ENCODE measurements around the gene STX1B. TPM values are rescaled to one million over a fixed set of nuclear protein-coding genes. Genes with fewer than 3 reads are reported as not detected.

The STX1B gene
- total and polyA plus RNA-seq, 8 donors, result 0.16 to 2.4 (median 0.80) TPM

- H3K36me3 ChIP-seq, result peaks cover 8 to 73% (median 17%) of the 10 kb centered on the region in 3 donors
- no peaks in the 10 kb centered on the region for H3K27me3 ChIP-seq
- ATAC-seq (no peak), FAIRE-seq (no peak), DNase-seq (no peak)
- H3K4me1 ChIP-seq, result no peaks in the 10 kb centered on the region
- intact Hi-C loops (cut with DNase I), result no loop called here
- no peak for TF ChIP-seq CTCF (IDR thresholded peaks at IDR 0.05)
- no peak overlapping the region for H3K4me3 ChIP-seq
- H3K27ac ChIP-seq, result no peak overlapping the region
- H3K9me3 ChIP-seq, result no peaks in the 10 kb centered on the region
- WGBS, 2 donors, result 85 to 92% methylated on average over 10 to 15 of the region's 15 CpGs
Observed at GRCh38 chr16:30965436-30965835, 45.0 kb downstream of the STX1B start.

DNA sequence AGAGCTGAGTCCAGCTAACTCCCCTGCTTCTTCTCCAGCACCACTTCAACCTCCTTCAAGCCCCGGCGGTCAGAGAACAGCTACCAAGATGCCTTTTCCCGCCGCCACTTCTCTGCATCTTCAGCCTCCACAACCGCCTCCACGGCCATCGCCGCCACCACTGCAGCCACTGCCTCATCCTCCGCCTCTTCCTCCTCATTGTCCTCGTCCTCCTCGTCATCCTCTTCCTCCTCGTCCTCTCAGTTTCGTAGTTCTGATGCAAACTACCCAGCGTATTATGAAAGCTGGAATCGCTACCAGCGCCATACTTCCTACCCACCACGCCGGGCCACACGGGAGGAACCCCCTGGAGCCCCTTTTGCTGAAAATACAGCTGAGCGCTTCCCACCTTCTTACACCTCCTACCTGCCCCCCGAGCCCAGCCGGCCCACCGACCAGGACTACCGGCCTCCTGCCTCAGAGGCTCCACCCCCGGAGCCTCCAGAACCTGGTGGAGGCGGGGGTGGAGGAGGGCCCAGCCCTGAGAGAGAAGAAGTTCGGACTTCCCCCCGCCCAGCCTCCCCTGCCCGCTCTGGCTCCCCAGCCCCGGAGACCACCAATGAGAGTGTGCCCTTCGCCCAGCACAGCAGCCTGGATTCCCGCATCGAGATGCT is 45.7 kb downstream of the STX1B start:
- TF ChIP-seq CTCF (IDR thresholded peaks at IDR 0.05), result no peak
- H3K4me1 ChIP-seq, result no peaks in the 10 kb centered on the region
- intact Hi-C loops (cut with DNase I), result no loop called here
- peaks cover 8 to 70% (median 17%) of the 10 kb centered on the region in 3 donors for H3K36me3 ChIP-seq
- ATAC-seq (no peak), FAIRE-seq (no peak), DNase-seq (peak in 1 of 6 donors; percentile 32)
- no peak overlapping the region for H3K27ac ChIP-seq
- WGBS, 2 donors, result 89 to 90% methylated on average over 32 to 33 of the region's 33 CpGs
- H3K4me3 ChIP-seq, result no peak overlapping the region
- no peaks in the 10 kb centered on the region for H3K27me3 ChIP-seq
- no peaks in the 10 kb centered on the region for H3K9me3 ChIP-seq

DNA sequence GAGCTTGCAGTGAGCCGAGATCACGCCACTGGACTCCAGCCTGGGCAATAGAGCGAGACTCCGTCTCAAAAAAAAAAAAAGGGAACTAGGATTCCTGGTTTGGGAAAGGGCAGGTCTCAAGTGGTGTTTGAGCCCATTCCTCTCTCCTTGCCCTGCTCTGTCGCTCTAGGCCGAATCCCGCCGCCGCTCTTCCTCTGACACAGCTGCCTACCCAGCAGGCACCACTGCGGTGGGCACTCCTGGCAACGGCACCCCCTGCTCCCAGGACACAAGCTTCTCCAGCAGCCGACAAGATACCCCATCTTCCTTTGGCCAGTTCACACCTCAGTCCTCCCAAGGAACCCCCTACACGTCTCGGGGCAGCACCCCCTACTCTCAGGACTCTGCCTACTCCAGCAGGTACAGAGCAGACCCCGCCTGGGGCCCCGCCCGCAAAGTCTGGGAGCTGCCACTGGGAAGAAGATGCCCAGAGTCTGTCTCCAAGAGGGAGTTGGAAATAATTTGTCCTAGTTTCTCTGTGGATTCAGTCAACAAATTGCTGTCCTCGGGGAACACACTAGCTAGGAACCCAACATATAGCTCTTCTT is 46.4 kb downstream of the STX1B start:
- FAIRE-seq (no peak), ATAC-seq (no peak), DNase-seq (no peak)
- no peaks in the 10 kb centered on the region for H3K27me3 ChIP-seq
- peaks cover 8 to 63% (median 17%) of the 10 kb centered on the region in 3 donors for H3K36me3 ChIP-seq
- WGBS, 2 donors, result 94% methylated on average over 18 of the region's 18 CpGs
- H3K9me3 ChIP-seq, result no peaks in the 10 kb centered on the region
- no peak overlapping the region for H3K27ac ChIP-seq
- no peak overlapping the region for H3K4me3 ChIP-seq
- no peak for TF ChIP-seq CTCF (IDR thresholded peaks at IDR 0.05)
- peaks cover 0 to 2% (median 0%) of the 10 kb centered on the region in 3 donors for H3K4me1 ChIP-seq
- intact Hi-C loops (cut with DNase I), result no loop called here

- H3K36me3 ChIP-seq, result peaks cover 5 to 57% (median 16%) of the 10 kb centered on the region in 3 donors
- intact Hi-C loops (cut with DNase I), result no loop called here
Observed at GRCh38 chr16:30961384-30961783, 49.1 kb downstream of the STX1B start.

More at GRCh38 chr16:30961384-30961783, 49.1 kb downstream of the STX1B start:
- Histone ChIP-seq H3K4me1 (peaks cover 0 to 6% (median 3%) of the 10 kb centered on the region in 3 donors), H3K4me3 (no peak overlapping the region), H3K27me3 (no peaks in the 10 kb centered on the region), H3K27ac (no peak overlapping the region), H3K9me3 (no peaks in the 10 kb centered on the region)
- no peak for DNase-seq
- FAIRE-seq, result no peak
- 93% methylated on average over 11 of the region's 11 CpGs for WGBS, 2 donors
- TF ChIP-seq CTCF (IDR thresholded peaks at IDR 0.05), result no peak
- ATAC-seq, result no peak

Data from pancreas (tissue), 10 donors.